ENCODE results near the gene UQCRHL.

The UQCRHL gene

GRCh38 chr1:15758343-15758931 lies 49.0 kb downstream of the UQCRHL start, which contains the start of gene FBLIM1:
Gene FBLIM1 (plus strand): TSS chr1:15758795. CDS start chr1:15764984, 6,189 bp downstream.
- DNase-seq (ENCODE audit: low spot score) = no peak

DNA sequence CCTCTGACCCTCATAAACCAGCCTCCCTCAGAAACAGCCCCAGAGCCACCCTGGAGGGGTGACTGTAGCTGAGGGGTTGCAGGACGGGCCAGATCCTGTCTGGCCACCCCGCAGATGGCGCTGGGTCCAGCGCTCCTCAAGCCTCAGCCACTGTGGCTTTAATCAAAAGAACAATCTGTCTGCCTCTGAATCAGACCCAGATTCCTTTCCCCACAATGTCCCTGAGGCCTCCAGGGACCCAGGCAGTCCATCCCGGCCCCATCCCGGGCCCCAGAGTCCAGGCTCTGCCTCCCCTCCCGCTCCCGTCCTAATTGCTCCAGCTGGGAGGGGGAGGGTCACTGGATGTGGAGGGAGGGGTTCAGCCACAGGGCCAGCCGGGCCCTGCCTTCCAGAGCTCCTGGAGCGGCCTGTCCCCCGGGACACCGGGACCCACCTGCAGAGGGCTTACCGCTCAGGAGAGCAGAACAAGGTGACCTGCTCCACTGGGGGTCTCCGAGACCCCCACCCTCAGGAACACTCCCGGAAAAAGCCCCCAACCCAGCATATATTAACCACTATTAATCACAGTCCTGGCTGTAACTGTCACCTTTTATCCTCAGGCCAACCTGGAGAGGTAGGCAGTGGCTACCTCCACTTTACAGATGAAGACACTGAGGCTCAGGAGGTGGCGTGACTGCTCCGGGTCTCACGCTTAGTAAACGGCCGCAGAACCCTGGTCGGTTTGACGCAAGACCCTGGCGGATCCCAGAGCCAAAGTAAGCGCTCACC lies 49.7 kb downstream of the UQCRHL start:
- no peak for DNase-seq (ENCODE audit: low spot score)
